ENCODE data around the gene TTC22.

DNA sequence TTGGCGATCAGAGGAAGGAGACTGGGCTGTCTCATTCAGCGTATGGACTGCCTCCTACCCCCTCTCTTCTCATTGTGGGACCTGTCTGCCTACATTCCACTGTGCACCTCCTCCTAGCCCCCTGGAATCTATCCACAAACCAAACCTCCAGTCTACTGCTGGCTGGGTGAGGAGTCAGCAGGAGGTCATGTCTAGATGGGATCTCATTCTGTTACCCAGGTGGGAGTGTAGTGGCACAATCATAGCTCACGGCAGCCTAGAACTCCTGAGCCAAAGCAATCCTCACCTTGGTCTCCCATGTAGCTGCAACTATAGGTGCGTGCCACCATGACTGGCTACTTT lies 18.0 kb upstream of the TTC22 start:
- TF ChIP-seq, protein P1, sequence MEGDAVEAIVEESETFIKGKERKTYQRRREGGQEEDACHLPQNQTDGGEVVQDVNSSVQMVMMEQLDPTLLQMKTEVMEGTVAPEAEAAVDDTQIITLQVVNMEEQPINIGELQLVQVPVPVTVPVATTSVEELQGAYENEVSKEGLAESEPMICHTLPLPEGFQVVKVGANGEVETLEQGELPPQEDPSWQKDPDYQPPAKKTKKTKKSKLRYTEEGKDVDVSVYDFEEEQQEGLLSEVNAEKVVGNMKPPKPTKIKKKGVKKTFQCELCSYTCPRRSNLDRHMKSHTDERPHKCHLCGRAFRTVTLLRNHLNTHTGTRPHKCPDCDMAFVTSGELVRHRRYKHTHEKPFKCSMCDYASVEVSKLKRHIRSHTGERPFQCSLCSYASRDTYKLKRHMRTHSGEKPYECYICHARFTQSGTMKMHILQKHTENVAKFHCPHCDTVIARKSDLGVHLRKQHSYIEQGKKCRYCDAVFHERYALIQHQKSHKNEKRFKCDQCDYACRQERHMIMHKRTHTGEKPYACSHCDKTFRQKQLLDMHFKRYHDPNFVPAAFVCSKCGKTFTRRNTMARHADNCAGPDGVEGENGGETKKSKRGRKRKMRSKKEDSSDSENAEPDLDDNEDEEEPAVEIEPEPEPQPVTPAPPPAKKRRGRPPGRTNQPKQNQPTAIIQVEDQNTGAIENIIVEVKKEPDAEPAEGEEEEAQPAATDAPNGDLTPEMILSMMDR (IDR thresholded peaks at IDR 0.05; ENCODE audit: borderline replicate concordance, extremely low read depth, low read length, poor library complexity, severe bottlenecking): no peak
- no peak for TF ChIP-seq EZH2 (IDR thresholded peaks at IDR 0.05; ENCODE audit: borderline replicate concordance, low read depth, low read length, severe bottlenecking)
